Measurements from ENCODE around the gene SLC45A2.

GRCh38 chr5:33936381-33937016 lies 48.0 kb downstream of the SLC45A2 start, which contains the start of gene RXFP3:
- TF ChIP-seq POLR2A (IDR thresholded peaks at IDR 0.05; ENCODE audit: low read depth, low read length): no peak
- no peak for TF ChIP-seq POLR2AphosphoS5 (IDR thresholded peaks at IDR 0.05; ENCODE audit: low read depth, low read length)

All from GM12892 (cell line).